Activated CD8-positive, alpha-beta T cell treated with anti-CD3 and anti-CD28 coated beads for 36 hours (primary cell): Measurements from ENCODE around the gene FARP2. TPM values are rescaled to one million over a fixed set of nuclear protein-coding genes. Genes with fewer than 3 reads are reported as not detected.
"Not testable (repeated sequence)": the region's sequence is repeated elsewhere in the genome, so short reads cannot be mapped to it uniquely, and the experiment has no call there.

Source experiments
- ATAC-seq: fragments of 200-7000 bp; cut with Tn5 transposase; one replicate; pipeline ENCODE4 v1.10.0; 2021; ENCODE audit warnings: mild to moderate bottlenecking, moderate library complexity
- CTCF ChIA-PET: fragments of 350-600 bp; sonication (Branson Sonifier 250); formaldehyde crosslinking; loops from one replicate; lab custom pipeline; 2021; ENCODE audit warnings: antibody characterized with exemption; lab: Charles Lee
- POLR2A ChIA-PET: fragments of 350-600 bp; sonication (Branson Sonifier 250); formaldehyde crosslinking; loops from one replicate; lab custom pipeline; 2021; ENCODE audit warnings: antibody characterized with exemption; lab: Charles Lee
- DNase-seq: peaks from one replicate; pipeline ENCODE4 v3.0.0-alpha.2; 2020
- H3K27ac Mint-ChIP-seq: one replicate; pipeline ENCODE4 v1.8.0; 2021; ENCODE audit warnings: mild to moderate bottlenecking, mixed read lengths
- H3K27me3 Mint-ChIP-seq: one replicate; pipeline ENCODE4 v1.8.0; 2021; ENCODE audit warnings: mixed read lengths
- H3K36me3 Mint-ChIP-seq: one replicate; pipeline ENCODE4 v1.8.0; 2021; ENCODE audit warnings: low read depth, mixed read lengths
- H3K4me1 Mint-ChIP-seq: one replicate; pipeline ENCODE4 v1.8.0; 2021; ENCODE audit warnings: low read depth, mixed read lengths
- H3K4me3 Mint-ChIP-seq: one replicate; pipeline ENCODE4 v1.8.0; 2021; ENCODE audit warnings: mild to moderate bottlenecking, moderate library complexity, mixed read lengths
- H3K9me3 Mint-ChIP-seq: one replicate; pipeline ENCODE4 v1.8.0; 2021; ENCODE audit warnings: mixed read lengths
- CTCF ChIP-seq: fragments of 200-600 bp; IDR thresholded peaks from one replicate; pipeline ENCODE4 v1.8.0; 2022; ENCODE audit warnings: antibody characterized with exemption, mild to moderate bottlenecking
- intact Hi-C: fragments of 100-400 bp; cut with micrococcal nuclease; formaldehyde crosslinking; loops from one replicate; pipeline ENCODE4 v1.10.0; 2022
- total RNA-seq, 2 experiments: library from RNA; stranded (reverse); gene quantifications; one replicate each; pipeline ENCODE4 v1.2.3, GENCODE V29; 2021

FARP2 gene
- total RNA-seq, 2 experiments from 2014 or later, result 31.9 to 32.8 TPM

GRCh38 chr2:241317391-241317790 is 38.7 kb upstream of the FARP2 start:
- ATAC-seq (no peak), DNase-seq (no peak)
- no peaks in the 10 kb centered on the region for H3K27me3 Mint-ChIP-seq
- H3K4me3 Mint-ChIP-seq, result peak overlapping the region; percentile 99
- ChIA-PET CTCF (no interaction called here), POLR2A (interaction anchor here (0.7 to 2.4 kb wide), 3 partner anchors 14 to 384 kb away, joined by 3 to 8 read pairs (median 7); no protein-coding TSS in a partner anchor)
- H3K4me1 Mint-ChIP-seq, result peaks cover 63% of the 10 kb centered on the region
- TF ChIP-seq CTCF, result no peak
- H3K27ac Mint-ChIP-seq, result peak overlapping the region; percentile 100
- intact Hi-C loops, result no loop called here
- peaks cover 45% of the 10 kb centered on the region for H3K36me3 Mint-ChIP-seq
- no peaks in the 10 kb centered on the region for H3K9me3 Mint-ChIP-seq

GRCh38 chr2:241318830-241319229 is 37.3 kb upstream of the FARP2 start:
- peaks cover 58% of the 10 kb centered on the region for H3K4me1 Mint-ChIP-seq
- DNase-seq, H3K9me3 Mint-ChIP-seq, ATAC-seq, CTCF ChIA-PET, H3K27me3 Mint-ChIP-seq, intact Hi-C loops: not testable (repeated sequence)
- POLR2A ChIA-PET, result interaction anchor here (1.0 to 1.5 kb wide), 3 partner anchors 9 to 25 kb away, joined by 3 to 6 read pairs (median 5); no protein-coding TSS in a partner anchor
- peak overlapping the region; percentile 16 for H3K27ac Mint-ChIP-seq
- peaks cover 44% of the 10 kb centered on the region for H3K36me3 Mint-ChIP-seq
- H3K4me3 Mint-ChIP-seq, result peak overlapping the region; percentile 99

- TF ChIP-seq CTCF, result no peak
- peak overlapping the region; percentile 31 for H3K4me3 Mint-ChIP-seq
- CTCF ChIA-PET, result no interaction called here
These were observed 35.7 kb upstream of the FARP2 start for GRCh38 chr2:241320394-241320793.

GRCh38 chr2:241321033-241321432 is 35.1 kb upstream of the FARP2 start:
- peaks cover 54% of the 10 kb centered on the region for H3K36me3 Mint-ChIP-seq
- no peaks in the 10 kb centered on the region for H3K9me3 Mint-ChIP-seq
- no peak for TF ChIP-seq CTCF
- DNase-seq (no peak), ATAC-seq (no peak)
- peaks cover 66% of the 10 kb centered on the region for H3K4me1 Mint-ChIP-seq
- ChIA-PET CTCF (no interaction called here), POLR2A (no interaction called here)
- intact Hi-C loops, result no loop called here
- H3K27me3 Mint-ChIP-seq, result no peaks in the 10 kb centered on the region
- H3K27ac Mint-ChIP-seq, result peak overlapping the region; percentile 27
- no peak overlapping the region for H3K4me3 Mint-ChIP-seq

More at GRCh38 chr2:241320394-241320793, 35.7 kb upstream of the FARP2 start:
- POLR2A ChIA-PET, result no interaction called here
- Mint-ChIP-seq H3K27me3 (no peaks in the 10 kb centered on the region), H3K4me1 (peaks cover 65% of the 10 kb centered on the region), H3K27ac (peak overlapping the region; percentile 62), H3K9me3 (no peaks in the 10 kb centered on the region), H3K36me3 (peaks cover 52% of the 10 kb centered on the region)
- no peak for ATAC-seq
- DNase-seq, result no peak
- intact Hi-C loops, result no loop called here

GRCh38 chr2:241321886-241322285 is 34.2 kb upstream of the FARP2 start:
- H3K27ac Mint-ChIP-seq, result peak overlapping the region; percentile 14
- ATAC-seq (no peak), DNase-seq (no peak)
- peaks cover 64% of the 10 kb centered on the region for H3K4me1 Mint-ChIP-seq
- peaks cover 47% of the 10 kb centered on the region for H3K36me3 Mint-ChIP-seq
- no peaks in the 10 kb centered on the region for H3K27me3 Mint-ChIP-seq
- H3K4me3 Mint-ChIP-seq, result no peak overlapping the region
- ChIA-PET CTCF (no interaction called here), POLR2A (no interaction called here)
- no peaks in the 10 kb centered on the region for H3K9me3 Mint-ChIP-seq
- intact Hi-C loops, result no loop called here
- TF ChIP-seq CTCF, result no peak
